OCI-LY1 (cell line): ENCODE measurements around the gene TLR6.

ENCODE experiments used
- H2AFZ ChIP-seq: fragments of 200-600 bp; sonication (generic), shearing (Covaris generic); 2 replicates; pipeline ENCODE4 v1.6.0; 2014; ENCODE audit warnings: antibody characterized with exemption, mild to moderate bottlenecking, low read length
- H3F3A ChIP-seq: fragments of 200-600 bp; sonication (generic), shearing (Covaris generic); 2 replicates; pipeline ENCODE4 v1.6.0; 2014; ENCODE audit warnings: mild to moderate bottlenecking, antibody characterized with exemption, low read length, moderate library complexity; ENCODE audit not compliant: insufficient read depth
- H3K27ac ChIP-seq: fragments of 200-600 bp; sonication (generic); 2 replicates; pipeline ENCODE4 v1.5.1; 2014; ENCODE audit warnings: low read length, mixed run types, mild to moderate bottlenecking, low read depth; ENCODE audit not compliant: poor library complexity, severe bottlenecking
- H3K27me3 ChIP-seq: fragments of 200-600 bp; sonication (generic); 2 replicates; pipeline ENCODE4 v1.6.0; 2014; ENCODE audit warnings: antibody characterized with exemption, mild to moderate bottlenecking, low read length, moderate library complexity; ENCODE audit not compliant: insufficient read depth
- H3K36me3 ChIP-seq: fragments of 200-600 bp; sonication (generic); 2 replicates; pipeline ENCODE4 v1.6.1; 2014; ENCODE audit warnings: mild to moderate bottlenecking, antibody characterized with exemption, low read length, moderate library complexity, mixed read lengths; ENCODE audit not compliant: insufficient read depth
- H3K4me1 ChIP-seq: fragments of 200-600 bp; sonication (generic); 2 replicates; pipeline ENCODE4 v1.5.1; 2014; ENCODE audit warnings: mild to moderate bottlenecking, low read length, moderate library complexity; ENCODE audit not compliant: insufficient read depth, severe bottlenecking
- H3K4me2 ChIP-seq: fragments of 200-600 bp; sonication (generic), shearing (Covaris generic); 2 replicates; pipeline ENCODE4 v1.6.1; 2014; ENCODE audit warnings: low read length
- H3K4me3 ChIP-seq: fragments of 200-600 bp; sonication (generic); 2 replicates; pipeline ENCODE4 v1.5.1; 2014; ENCODE audit warnings: low read length, low read depth, mild to moderate bottlenecking, mixed read lengths; ENCODE audit not compliant: poor library complexity, severe bottlenecking
- H3K79me2 ChIP-seq: fragments of 200-600 bp; shearing (Covaris generic); 2 replicates; pipeline ENCODE4 v1.6.1; 2016; ENCODE audit warnings: mixed run types, low read length, mixed read lengths; ENCODE audit not compliant: insufficient read depth
- H3K9ac ChIP-seq: fragments of 200-600 bp; sonication (generic), shearing (Covaris generic); 2 replicates; pipeline ENCODE4 v1.6.1; 2014; ENCODE audit warnings: mild to moderate bottlenecking, low read length, mixed read lengths
- H3K9me2 ChIP-seq: fragments of 200-600 bp; sonication (generic), shearing (Covaris generic); 2 replicates; pipeline ENCODE4 v1.6.1; 2014; ENCODE audit warnings: low read depth, mild to moderate bottlenecking, low read length, mixed read lengths
- H3K9me3 ChIP-seq: fragments of 200-600 bp; shearing (Covaris generic); 2 replicates; pipeline ENCODE4 v1.6.1; 2014; ENCODE audit warnings: low read length, mixed read lengths
- H4K20me1 ChIP-seq: fragments of 200-600 bp; sonication (generic), shearing (Covaris generic); 2 replicates; pipeline ENCODE4 v1.6.0; 2016; ENCODE audit warnings: mild to moderate bottlenecking, low read length; ENCODE audit not compliant: insufficient read depth
- EZH2 ChIP-seq: fragments of 200-600 bp; sonication (generic), shearing (Covaris generic); IDR thresholded peaks from 2 replicates; pipeline ENCODE4 v1.8.0; 2017; ENCODE audit warnings: borderline replicate concordance, mixed run types, mild to moderate bottlenecking, antibody characterized with exemption, low read length, moderate library complexity, mixed read lengths
- TF ChIP-seq, protein P1 (sequence below): fragments of 200-600 bp; sonication (generic), shearing (Covaris generic); IDR thresholded peaks from 2 replicates; pipeline ENCODE4 v1.5.1; 2017; ENCODE audit warnings: mild to moderate bottlenecking, antibody characterized with exemption, low read length, moderate library complexity, mixed read lengths

TLR6 gene

DNA sequence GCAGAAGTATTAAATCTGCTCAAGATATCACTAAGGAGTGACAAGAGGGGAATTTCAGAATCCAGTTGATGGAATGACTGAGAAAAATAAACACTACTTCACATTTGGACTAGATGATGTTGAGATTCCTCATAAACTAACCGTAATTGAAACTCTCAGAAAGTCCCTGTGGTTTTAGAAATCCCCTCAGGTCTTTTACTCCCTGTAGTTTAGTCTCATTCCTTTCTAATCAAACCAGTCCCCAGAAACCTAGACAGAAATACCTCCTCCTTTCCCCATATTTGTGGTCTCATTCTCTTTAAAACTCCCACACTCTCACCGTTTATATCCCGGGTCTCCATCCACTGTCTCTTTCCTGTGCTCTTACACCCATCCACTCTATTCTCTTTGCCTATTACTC lies 37.0 kb downstream of the TLR6 start:
- H4K20me1 ChIP-seq = no peaks in the 10 kb centered on the region
- H3F3A ChIP-seq = no peaks in the 10 kb centered on the region
- no peak overlapping the region for H3K9ac ChIP-seq
- H3K4me1 ChIP-seq = peaks cover 47% of the 10 kb centered on the region
- H3K9me3 ChIP-seq = peaks cover 22% of the 10 kb centered on the region
- no peak overlapping the region for H3K27ac ChIP-seq
- H3K27me3 ChIP-seq = no peaks in the 10 kb centered on the region
- H3K36me3 ChIP-seq = peaks cover 16% of the 10 kb centered on the region
- H2AFZ ChIP-seq = no peak overlapping the region
- no peaks in the 10 kb centered on the region for H3K9me2 ChIP-seq
- no peak for TF ChIP-seq EZH2
- TF ChIP-seq, protein P1, sequence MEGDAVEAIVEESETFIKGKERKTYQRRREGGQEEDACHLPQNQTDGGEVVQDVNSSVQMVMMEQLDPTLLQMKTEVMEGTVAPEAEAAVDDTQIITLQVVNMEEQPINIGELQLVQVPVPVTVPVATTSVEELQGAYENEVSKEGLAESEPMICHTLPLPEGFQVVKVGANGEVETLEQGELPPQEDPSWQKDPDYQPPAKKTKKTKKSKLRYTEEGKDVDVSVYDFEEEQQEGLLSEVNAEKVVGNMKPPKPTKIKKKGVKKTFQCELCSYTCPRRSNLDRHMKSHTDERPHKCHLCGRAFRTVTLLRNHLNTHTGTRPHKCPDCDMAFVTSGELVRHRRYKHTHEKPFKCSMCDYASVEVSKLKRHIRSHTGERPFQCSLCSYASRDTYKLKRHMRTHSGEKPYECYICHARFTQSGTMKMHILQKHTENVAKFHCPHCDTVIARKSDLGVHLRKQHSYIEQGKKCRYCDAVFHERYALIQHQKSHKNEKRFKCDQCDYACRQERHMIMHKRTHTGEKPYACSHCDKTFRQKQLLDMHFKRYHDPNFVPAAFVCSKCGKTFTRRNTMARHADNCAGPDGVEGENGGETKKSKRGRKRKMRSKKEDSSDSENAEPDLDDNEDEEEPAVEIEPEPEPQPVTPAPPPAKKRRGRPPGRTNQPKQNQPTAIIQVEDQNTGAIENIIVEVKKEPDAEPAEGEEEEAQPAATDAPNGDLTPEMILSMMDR = no peak
- no peaks in the 10 kb centered on the region for H3K79me2 ChIP-seq
- H3K4me3 ChIP-seq = no peak overlapping the region
- no peak overlapping the region for H3K4me2 ChIP-seq

DNA sequence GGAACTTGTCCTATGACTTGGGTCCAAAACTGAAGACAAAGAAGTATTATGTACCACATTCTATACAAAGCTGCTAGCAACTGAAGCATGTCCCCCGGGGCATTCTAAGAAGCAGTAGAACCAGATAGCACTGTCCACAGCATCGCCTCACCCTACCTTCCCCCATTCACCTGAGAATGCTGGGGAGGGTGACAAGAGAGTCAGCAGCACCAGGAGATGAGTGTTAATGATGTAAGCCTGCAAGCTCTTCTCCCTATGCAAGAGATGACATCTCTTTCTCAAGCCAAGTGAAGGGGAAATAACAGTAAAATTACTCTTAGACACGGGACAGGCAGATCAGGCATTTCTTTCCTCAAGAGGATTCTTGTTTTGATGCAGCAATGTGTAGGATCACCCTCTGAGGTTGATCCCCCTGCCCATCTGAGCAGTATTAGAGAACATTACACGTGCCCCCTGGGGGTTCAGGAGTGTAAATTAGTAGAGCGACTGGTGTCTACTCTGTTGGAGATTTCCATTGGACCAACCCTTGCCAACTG lies 38.1 kb downstream of the TLR6 start:
- Histone ChIP-seq H3F3A (no peaks in the 10 kb centered on the region), H3K4me1 (peaks cover 47% of the 10 kb centered on the region), H4K20me1 (no peaks in the 10 kb centered on the region), H3K36me3 (peaks cover 22% of the 10 kb centered on the region), H3K9ac (no peak overlapping the region), H2AFZ (no peak overlapping the region), H3K9me2 (no peaks in the 10 kb centered on the region), H3K27me3 (no peaks in the 10 kb centered on the region), H3K4me2 (peak overlapping the region; percentile 14; the same call in 1 of the 2 replicates), H3K9me3 (peaks cover 26% of the 10 kb centered on the region), H3K4me3 (no peak overlapping the region), H3K27ac (peak overlapping the region; percentile 47), H3K79me2 (no peaks in the 10 kb centered on the region)
- TF ChIP-seq, protein P1 = no peak
- TF ChIP-seq EZH2 = no peak

DNA sequence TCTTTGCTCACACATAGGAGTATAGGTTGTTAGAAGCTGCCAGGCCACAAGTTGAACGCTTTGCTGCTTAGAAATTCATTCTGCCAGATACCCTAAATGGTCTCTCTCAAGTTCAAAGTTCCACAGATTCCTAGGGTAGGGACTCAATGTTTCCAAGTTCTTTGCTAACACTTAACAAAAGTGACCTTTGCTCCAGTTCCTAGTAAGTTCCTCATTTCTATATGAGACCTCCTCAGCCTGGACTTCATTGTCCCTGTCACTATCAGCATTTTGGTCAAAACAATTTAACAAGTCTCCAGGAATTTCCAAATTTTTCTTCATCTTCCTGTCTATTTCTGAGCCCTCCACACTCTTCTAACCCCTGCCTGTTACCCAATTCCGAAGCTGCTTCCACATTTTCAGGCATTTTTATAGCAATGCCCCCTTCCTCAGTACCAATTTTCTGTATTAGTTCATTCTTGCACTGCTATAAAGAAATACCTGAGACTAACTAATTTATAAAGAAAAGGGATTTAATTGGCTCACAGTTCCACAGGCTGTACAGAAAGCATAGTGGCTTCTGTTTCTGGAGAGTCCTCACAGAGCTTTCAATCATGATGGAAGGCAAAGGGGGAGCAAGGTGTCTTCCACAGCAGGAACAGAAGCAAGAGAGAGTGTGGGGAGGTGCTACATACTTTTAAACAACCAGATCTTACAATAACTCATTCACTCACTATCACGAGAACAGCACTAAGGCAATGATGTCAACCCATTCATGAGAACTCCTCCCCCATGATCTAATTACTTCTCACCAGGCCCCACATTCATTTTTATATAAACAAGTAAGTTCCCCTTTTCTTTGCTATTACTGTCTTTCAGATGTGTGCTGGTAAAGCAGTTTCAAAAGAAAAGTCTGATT lies 40.5 kb downstream of the TLR6 start:
- H3K4me3 ChIP-seq = peak overlapping the region; percentile 34
- H3K27me3 ChIP-seq = no peaks in the 10 kb centered on the region
- peak overlapping the region; percentile 86 for H3K27ac ChIP-seq
- no peaks in the 10 kb centered on the region for H3F3A ChIP-seq
- peak overlapping the region; percentile 51; the same call in 1 of the 2 replicates for H3K4me2 ChIP-seq
- H3K36me3 ChIP-seq = peaks cover 18% of the 10 kb centered on the region
- no peaks in the 10 kb centered on the region for H4K20me1 ChIP-seq
- no peak overlapping the region for H2AFZ ChIP-seq
- H3K9ac ChIP-seq = peak overlapping the region; percentile 32
- TF ChIP-seq, protein P1 = no peak
- no peak for TF ChIP-seq EZH2
- H3K79me2 ChIP-seq = no peaks in the 10 kb centered on the region
- H3K4me1 ChIP-seq = peaks cover 47% of the 10 kb centered on the region
- no peaks in the 10 kb centered on the region for H3K9me2 ChIP-seq
- peaks cover 16% of the 10 kb centered on the region; the same call in 1 of the 2 replicates for H3K9me3 ChIP-seq
